ENCODE measurements around the gene NUDT8.
"Not testable (repeated sequence)": the region's sequence is repeated elsewhere in the genome, so short reads cannot be mapped to it uniquely, and the experiment has no call there.

NUDT8 gene

GRCh38 chr11:67601098-67601497, 28.6 kb downstream of the NUDT8 start:
- no peak overlapping the region for H3K4me3 ChIP-seq (ENCODE audit: low read length)
- TF ChIP-seq, protein P1, sequence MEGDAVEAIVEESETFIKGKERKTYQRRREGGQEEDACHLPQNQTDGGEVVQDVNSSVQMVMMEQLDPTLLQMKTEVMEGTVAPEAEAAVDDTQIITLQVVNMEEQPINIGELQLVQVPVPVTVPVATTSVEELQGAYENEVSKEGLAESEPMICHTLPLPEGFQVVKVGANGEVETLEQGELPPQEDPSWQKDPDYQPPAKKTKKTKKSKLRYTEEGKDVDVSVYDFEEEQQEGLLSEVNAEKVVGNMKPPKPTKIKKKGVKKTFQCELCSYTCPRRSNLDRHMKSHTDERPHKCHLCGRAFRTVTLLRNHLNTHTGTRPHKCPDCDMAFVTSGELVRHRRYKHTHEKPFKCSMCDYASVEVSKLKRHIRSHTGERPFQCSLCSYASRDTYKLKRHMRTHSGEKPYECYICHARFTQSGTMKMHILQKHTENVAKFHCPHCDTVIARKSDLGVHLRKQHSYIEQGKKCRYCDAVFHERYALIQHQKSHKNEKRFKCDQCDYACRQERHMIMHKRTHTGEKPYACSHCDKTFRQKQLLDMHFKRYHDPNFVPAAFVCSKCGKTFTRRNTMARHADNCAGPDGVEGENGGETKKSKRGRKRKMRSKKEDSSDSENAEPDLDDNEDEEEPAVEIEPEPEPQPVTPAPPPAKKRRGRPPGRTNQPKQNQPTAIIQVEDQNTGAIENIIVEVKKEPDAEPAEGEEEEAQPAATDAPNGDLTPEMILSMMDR (conservative IDR thresholded peaks at IDR 0.05; ENCODE audit: low read depth, low read length): no peak
- DNase-seq (ENCODE audit: low read depth): no peak

GRCh38 chr11:67600324-67601029, 29.3 kb downstream of the NUDT8 start:
- TF ChIP-seq, protein P1 (conservative IDR thresholded peaks at IDR 0.05; ENCODE audit: low read depth, low read length): no peak

GRCh38 chr11:67599149-67599548, 30.6 kb downstream of the NUDT8 start:
- DNase-seq (ENCODE audit: low read depth): no peak
- TF ChIP-seq, protein P1 (conservative IDR thresholded peaks at IDR 0.05; ENCODE audit: low read depth, low read length): no peak
- H3K4me3 ChIP-seq (ENCODE audit: low read length): no peak overlapping the region

More at GRCh38 chr11:67600324-67601029, 29.3 kb downstream of the NUDT8 start:
- no peak for DNase-seq (ENCODE audit: low read depth)
- H3K4me3 ChIP-seq (ENCODE audit: low read length): no peak overlapping the region

DNA sequence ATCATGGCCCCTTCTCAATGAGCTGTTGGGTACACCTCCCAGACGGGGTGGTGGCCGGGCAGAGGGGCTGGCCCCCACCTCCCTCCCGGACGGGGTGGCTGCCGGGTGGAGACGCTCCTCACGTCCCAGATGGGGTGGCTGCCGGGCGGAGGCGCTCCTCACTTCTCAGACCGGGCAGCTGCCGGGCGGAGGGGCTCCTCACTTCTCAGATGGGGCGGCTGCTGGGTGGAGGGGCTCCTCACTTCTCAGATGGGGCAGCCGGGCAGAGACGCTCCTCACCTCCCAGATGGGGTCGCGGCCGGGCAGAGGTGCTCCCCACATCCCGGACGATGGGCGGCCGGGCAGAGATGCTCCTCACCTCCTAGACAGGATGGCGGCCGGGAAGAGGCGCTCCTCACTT, 31.8 kb downstream of the NUDT8 start:
- not testable (repeated sequence) for H3K4me3 ChIP-seq (ENCODE audit: low read length); DNase-seq (ENCODE audit: low read depth)

DNA sequence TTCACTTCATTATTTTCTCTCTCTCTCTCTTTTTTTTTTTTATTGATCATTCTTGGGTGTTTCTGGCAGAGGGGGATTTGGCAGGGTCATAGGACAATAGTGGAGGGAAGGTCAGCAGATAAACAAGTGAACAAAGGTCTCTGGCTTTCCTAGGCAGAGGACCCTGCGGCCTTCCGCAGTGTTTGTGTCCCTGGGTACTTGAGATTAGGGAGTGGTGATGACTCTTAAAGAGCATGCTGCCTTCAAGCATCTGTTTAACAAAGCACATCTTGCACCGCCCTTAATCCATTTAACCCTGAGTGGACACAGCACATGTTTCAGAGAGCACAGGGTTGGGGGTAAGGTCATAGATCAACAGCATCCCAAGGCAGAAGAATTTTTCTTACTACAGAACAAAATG, 32.3 kb downstream of the NUDT8 start:
- not testable (repeated sequence) for DNase-seq (ENCODE audit: low read depth); H3K4me3 ChIP-seq (ENCODE audit: low read length)

GRCh38 chr11:67596753-67597300, 32.9 kb downstream of the NUDT8 start:
- no peak for DNase-seq (ENCODE audit: low read depth)
- TF ChIP-seq, protein P1 (conservative IDR thresholded peaks at IDR 0.05; ENCODE audit: low read depth, low read length): no peak
- H3K4me3 ChIP-seq (ENCODE audit: low read length): no peak overlapping the region

GRCh38 chr11:67594480-67594879, 35.3 kb downstream of the NUDT8 start:
- TF ChIP-seq, protein P1 (conservative IDR thresholded peaks at IDR 0.05; ENCODE audit: low read depth, low read length): no peak
- DNase-seq (ENCODE audit: low read depth): no peak
- no peak overlapping the region for H3K4me3 ChIP-seq (ENCODE audit: low read length)

- no peak for DNase-seq (ENCODE audit: low read depth)
- H3K4me3 ChIP-seq (ENCODE audit: low read length): no peak overlapping the region
- TF ChIP-seq, protein P1 (conservative IDR thresholded peaks at IDR 0.05; ENCODE audit: low read depth, low read length): no peak
Measured at GRCh38 chr11:67593565-67593905, 36.2 kb downstream of the NUDT8 start.

Data from retinal pigment epithelial cell (primary cell).